Neuronal stem cell (in vitro differentiated cells): Measurements from ENCODE around the gene PAPOLA.

Source experiments
- DNase-seq: peaks from one replicate; pipeline ENCODE4 v3.0.0-alpha.2; 2013; ENCODE audit warnings: low spot score
- H2AFZ ChIP-seq: one replicate; pipeline ENCODE4 v1.6.1; 2013; ENCODE audit warnings: mild to moderate bottlenecking, low read length, inconsistent platforms
- H2AK5ac ChIP-seq: 2 replicates; pipeline ENCODE4 v1.6.1; 2013; ENCODE audit warnings: low read depth, mild to moderate bottlenecking, inconsistent platforms, low read length, moderate library complexity, mixed read lengths
- H2BK120ac ChIP-seq: 2 replicates; pipeline ENCODE4 v1.6.1; 2013; ENCODE audit warnings: low read depth, mild to moderate bottlenecking, inconsistent platforms, low read length, moderate library complexity, mixed read lengths
- H2BK12ac ChIP-seq: one replicate; pipeline ENCODE4 v1.6.1; 2013; ENCODE audit warnings: low read length, inconsistent platforms
- H2BK15ac ChIP-seq: 2 replicates; pipeline ENCODE4 v1.6.1; 2013; ENCODE audit warnings: mild to moderate bottlenecking, low read length, inconsistent platforms, mixed read lengths
- H2BK5ac ChIP-seq: one replicate; pipeline ENCODE4 v1.6.1; 2013; ENCODE audit warnings: inconsistent platforms, mild to moderate bottlenecking, low read length, moderate library complexity
- H3K14ac ChIP-seq: one replicate; pipeline ENCODE4 v1.6.1; 2013; ENCODE audit warnings: low read length, inconsistent platforms
- H3K18ac ChIP-seq: 2 replicates; pipeline ENCODE4 v1.6.1; 2013; ENCODE audit warnings: low read length, inconsistent platforms
- H3K23ac ChIP-seq: 2 replicates; pipeline ENCODE4 v1.6.1; 2013; ENCODE audit warnings: low read depth, mild to moderate bottlenecking, mixed read lengths, low read length, inconsistent platforms; ENCODE audit not compliant: poor library complexity
- H3K27ac ChIP-seq: replicated peaks from 3 replicates; pipeline ENCODE4 v1.5.1; 2013; ENCODE audit warnings: low read length, inconsistent platforms
- H3K27me3 ChIP-seq, 3 experiments: 2 replicates each; pipeline ENCODE4 v1.6.1; 2013; ENCODE audit warnings: low read length in 3 of 3, mild to moderate bottlenecking in 2 of 3, inconsistent platforms in 1 of 3, low read depth in 1 of 3, mixed read lengths in 1 of 3, moderate library complexity in 1 of 3; ENCODE audit not compliant: control insufficient read depth in 3 of 3, insufficient read depth in 3 of 3
- H3K36me3 ChIP-seq, 2 donors: replicated peaks in 1 of 2; 2 replicates each; pipeline ENCODE4 v1.6.1; 2013; ENCODE audit warnings: low read length in 2 of 2; ENCODE audit not compliant: control insufficient read depth in 2 of 2, insufficient read depth in 2 of 2
- H3K4ac ChIP-seq: 2 replicates; pipeline ENCODE4 v1.6.1; 2013; ENCODE audit warnings: inconsistent platforms, mild to moderate bottlenecking, low read length, moderate library complexity
- H3K4me1 ChIP-seq, 2 donors: 1 replicate in 1 of 2; 2 replicates in 1 of 2; pipeline ENCODE4 v1.6.1; 2013; ENCODE audit warnings: low read length in 2 of 2, low read depth in 1 of 2; ENCODE audit not compliant: control insufficient read depth in 2 of 2, insufficient read depth in 1 of 2
- H3K4me2 ChIP-seq: one replicate; pipeline ENCODE4 v1.6.1; 2013; ENCODE audit warnings: mild to moderate bottlenecking, low read length, inconsistent platforms; ENCODE audit not compliant: insufficient read depth, poor library complexity, severe bottlenecking
- H3K4me3 ChIP-seq, 2 donors: 2 replicates each; pipeline ENCODE4 v1.5.1; 2013; ENCODE audit warnings: low read length in 2 of 2, mild to moderate bottlenecking in 2 of 2, inconsistent platforms in 1 of 2, moderate library complexity in 1 of 2
- H3K79me1 ChIP-seq: one replicate; pipeline ENCODE4 v1.6.1; 2013; ENCODE audit warnings: low read depth, mild to moderate bottlenecking, inconsistent platforms, low read length, moderate library complexity
- H3K9ac ChIP-seq: one replicate; pipeline ENCODE4 v1.6.1; 2013; ENCODE audit warnings: mild to moderate bottlenecking, low read depth, low read length, inconsistent platforms; ENCODE audit not compliant: poor library complexity
- H3K9me3 ChIP-seq, 2 donors: replicated peaks in 1 of 2; 2 replicates each; pipeline versions ENCODE3 to v1.6.1; 2013; ENCODE audit warnings: low read length in 2 of 2, mild to moderate bottlenecking in 2 of 2, inconsistent platforms in 1 of 2, low read depth in 1 of 2, mixed read lengths in 1 of 2, moderate library complexity in 1 of 2; ENCODE audit not compliant: control insufficient read depth in 2 of 2, insufficient read depth in 1 of 2
- H4K8ac ChIP-seq: one replicate; pipeline ENCODE4 v1.6.1; 2013; ENCODE audit warnings: low read depth, mild to moderate bottlenecking, inconsistent platforms, low read length, moderate library complexity
- H4K91ac ChIP-seq: one replicate; pipeline ENCODE4 v1.6.1; 2013; ENCODE audit warnings: low read length, low read depth, mild to moderate bottlenecking, inconsistent platforms; ENCODE audit not compliant: poor library complexity
- WGBS, 2 donors: extraction: QIAGEN DNeasy Blood & Tissue Kit; methylation state at CpG; one replicate each; pipeline ENCODE4 v1.1.7; 2013; ENCODE audit warnings: missing lambda C conversion rate in 2 of 2, mixed read lengths in 1 of 2; ENCODE audit not compliant: insufficient read length in 2 of 2, insufficient replicate concordance in 1 of 2; ENCODE audit errors: extremely low coverage in 2 of 2; 5-methylcytosine and 5-hydroxymethylcytosine counted together

Gene PAPOLA

GRCh38 chr14:96515731-96516130 is 13.5 kb downstream of the PAPOLA start:
- WGBS, 2 donors, result no CpG with 5 or more reads among the region's 1 CpG
- peaks cover 0 to 3% of the 10 kb centered on the region in 2 donors for H3K9me3 ChIP-seq

GRCh38 chr14:96516351-96516750 is 14.2 kb downstream of the PAPOLA start:
- no peak overlapping the region for H3K23ac ChIP-seq
- no peak overlapping the region for H2BK120ac ChIP-seq
- H3K79me1 ChIP-seq, result peaks cover 2% of the 10 kb centered on the region
- peaks cover 0 to 3% of the 10 kb centered on the region in 2 donors for H3K9me3 ChIP-seq
- WGBS, 2 donors, result no CpG with 5 or more reads among the region's 1 CpG
- H3K14ac ChIP-seq, result no peak overlapping the region
- H3K36me3 ChIP-seq, result peaks cover under 1 to 20% of the 10 kb centered on the region in 2 donors
- no peak overlapping the region for H3K27ac ChIP-seq
- no peak overlapping the region for H3K9ac ChIP-seq
- H4K8ac ChIP-seq, result no peak overlapping the region
- no peak overlapping the region for H3K18ac ChIP-seq
- H3K4me3 ChIP-seq, result no peak overlapping the region
- H3K4me1 ChIP-seq, result peaks cover 0 to 3% of the 10 kb centered on the region in 2 donors
- no peak overlapping the region for H3K4ac ChIP-seq
- no peak overlapping the region for H2AFZ ChIP-seq
- H2AK5ac ChIP-seq, result no peak overlapping the region
- H2BK15ac ChIP-seq, result no peak overlapping the region
- no peak overlapping the region for H2BK12ac ChIP-seq
- H3K4me2 ChIP-seq, result no peak overlapping the region
- DNase-seq, result no peak
- H3K27me3 ChIP-seq, result no peaks in the 10 kb centered on the region
- H4K91ac ChIP-seq, result no peak overlapping the region
- H2BK5ac ChIP-seq, result no peak overlapping the region

More at GRCh38 chr14:96515731-96516130, 13.5 kb downstream of the PAPOLA start:
- Histone ChIP-seq H3K4me2 (no peak overlapping the region), H3K9ac (no peak overlapping the region), H4K8ac (no peak overlapping the region), H3K36me3 (peaks cover 0 to 14% of the 10 kb centered on the region in 2 donors), H3K18ac (no peak overlapping the region), H3K23ac (no peak overlapping the region), H2BK12ac (no peak overlapping the region), H3K27ac (no peak overlapping the region), H4K91ac (no peak overlapping the region), H3K4ac (no peak overlapping the region), H2BK120ac (no peak overlapping the region), H2BK15ac (no peak overlapping the region), H3K4me1 (peaks cover 0 to 3% of the 10 kb centered on the region in 2 donors), H3K27me3 (no peaks in the 10 kb centered on the region), H3K79me1 (peaks cover 2% of the 10 kb centered on the region), H3K14ac (no peak overlapping the region), H2AK5ac (no peak overlapping the region), H2BK5ac (no peak overlapping the region), H3K4me3 (no peak overlapping the region), H2AFZ (no peak overlapping the region)
- no peak for DNase-seq

- Histone ChIP-seq H3K23ac (no peak overlapping the region), H3K36me3 (peaks cover 11 to 57% of the 10 kb centered on the region in 2 donors), H2BK120ac (no peak overlapping the region), H3K4me2 (no peak overlapping the region), H3K27ac (no peak overlapping the region), H2AK5ac (no peak overlapping the region), H3K18ac (no peak overlapping the region), H2BK12ac (no peak overlapping the region), H4K91ac (no peak overlapping the region), H3K4ac (no peak overlapping the region), H2BK5ac (no peak overlapping the region), H3K9me3 (peaks cover 0 to 3% of the 10 kb centered on the region in 2 donors), H2AFZ (no peak overlapping the region), H4K8ac (no peak overlapping the region), H3K27me3 (no peaks in the 10 kb centered on the region), H3K4me1 (no peaks in the 10 kb centered on the region), H2BK15ac (no peak overlapping the region), H3K14ac (no peak overlapping the region), H3K79me1 (peaks cover 3% of the 10 kb centered on the region), H3K9ac (no peak overlapping the region), H3K4me3 (no peak overlapping the region)
- WGBS, 2 donors, result no CpG with 5 or more reads among the region's 4 CpGs
- DNase-seq, result no peak
These were observed 17.8 kb downstream of the PAPOLA start for GRCh38 chr14:96519970-96520369.

GRCh38 chr14:96525452-96525851 is 23.3 kb downstream of the PAPOLA start:
- Histone ChIP-seq H2BK120ac (no peak overlapping the region), H2BK12ac (no peak overlapping the region), H3K14ac (no peak overlapping the region), H3K27ac (no peak overlapping the region), H3K27me3 (no peaks in the 10 kb centered on the region), H4K91ac (no peak overlapping the region), H3K79me1 (peaks cover 2% of the 10 kb centered on the region), H3K4me1 (no peaks in the 10 kb centered on the region), H3K9me3 (no peaks in the 10 kb centered on the region), H3K4me3 (no peak overlapping the region), H2BK5ac (no peak overlapping the region), H2AK5ac (no peak overlapping the region), H2AFZ (no peak overlapping the region), H3K23ac (no peak overlapping the region), H4K8ac (no peak overlapping the region), H2BK15ac (no peak overlapping the region), H3K4me2 (no peak overlapping the region), H3K9ac (no peak overlapping the region), H3K18ac (no peak overlapping the region), H3K4ac (no peak overlapping the region), H3K36me3 (peaks cover 17 to 100% of the 10 kb centered on the region in 2 donors)
- no CpG with 5 or more reads among the region's 5 CpGs for WGBS, 2 donors
- no peak for DNase-seq
